Left renal cortex interstitium (tissue), 4 donors: ENCODE data around the gene PDIA6. TPM values are rescaled to one million over a fixed set of nuclear protein-coding genes. Genes with fewer than 3 reads are reported as not detected.
A peak's percentile ranks its signal among the peaks of the same experiment; 100 is the strongest.

Experiments
- DNase-seq, 4 donors: peaks; one replicate each; pipeline ENCODE4 v3.0.0-alpha.2; 2013; ENCODE audit warnings: low read depth in 4 of 4, low spot score in 2 of 4, missing footprints in 1 of 4
- polyA plus RNA-seq, 4 donors: library from polyadenylated mRNA; unstranded; fragments of 120-200 nt; gene quantifications; one replicate each; pipeline ENCODE4 v1.2.1, GENCODE V29; 2013; ENCODE audit not compliant: insufficient read length in 4 of 4

PDIA6 gene
- polyA plus RNA-seq, 4 donors, result 309 to 389 (median 342) TPM

GRCh38 chr2:10765914-10766313, 46.7 kb downstream of the PDIA6 start:
- DNase-seq, result no peak

DNA sequence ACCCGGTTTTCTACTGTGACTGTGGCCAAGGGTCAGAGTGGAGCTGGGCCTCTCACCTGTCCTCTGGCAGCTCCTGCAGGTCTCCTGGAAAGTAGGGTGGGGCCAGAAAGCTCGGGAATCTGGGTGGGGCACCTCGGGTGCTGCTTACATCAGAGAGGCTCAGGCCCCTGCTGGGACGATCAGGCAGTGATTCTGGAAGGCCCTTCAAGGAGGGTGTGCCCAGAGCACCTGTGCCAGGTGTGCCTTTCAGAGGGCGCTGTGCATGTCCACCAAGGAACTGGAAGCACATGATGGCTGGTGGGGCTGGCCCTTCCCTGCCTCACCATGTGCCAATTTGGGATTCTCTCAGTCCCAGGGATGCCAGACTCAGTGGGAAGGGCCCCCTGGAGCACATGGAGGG, 47.1 kb downstream of the PDIA6 start:
- no peak for DNase-seq

DNA sequence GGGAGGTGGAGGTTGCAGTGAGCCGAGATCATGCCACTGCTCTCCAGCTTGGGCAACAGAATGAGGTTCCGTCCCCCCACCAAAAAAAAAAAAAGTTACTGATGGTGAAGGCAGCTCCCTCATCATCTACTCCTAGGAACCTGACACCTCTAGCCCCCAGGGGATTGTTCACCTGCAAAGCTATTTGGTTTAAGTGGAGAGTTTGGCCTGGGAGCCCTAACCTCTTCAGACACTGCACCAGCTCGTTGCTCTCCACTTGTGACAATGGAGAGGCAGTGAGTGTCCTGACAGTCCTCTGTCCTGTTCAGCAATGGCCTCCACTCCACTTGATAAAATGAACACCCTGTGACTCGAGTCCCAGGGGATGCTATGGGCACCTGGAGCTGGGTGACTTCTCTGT, 47.7 kb downstream of the PDIA6 start:
- no peak for DNase-seq

DNA sequence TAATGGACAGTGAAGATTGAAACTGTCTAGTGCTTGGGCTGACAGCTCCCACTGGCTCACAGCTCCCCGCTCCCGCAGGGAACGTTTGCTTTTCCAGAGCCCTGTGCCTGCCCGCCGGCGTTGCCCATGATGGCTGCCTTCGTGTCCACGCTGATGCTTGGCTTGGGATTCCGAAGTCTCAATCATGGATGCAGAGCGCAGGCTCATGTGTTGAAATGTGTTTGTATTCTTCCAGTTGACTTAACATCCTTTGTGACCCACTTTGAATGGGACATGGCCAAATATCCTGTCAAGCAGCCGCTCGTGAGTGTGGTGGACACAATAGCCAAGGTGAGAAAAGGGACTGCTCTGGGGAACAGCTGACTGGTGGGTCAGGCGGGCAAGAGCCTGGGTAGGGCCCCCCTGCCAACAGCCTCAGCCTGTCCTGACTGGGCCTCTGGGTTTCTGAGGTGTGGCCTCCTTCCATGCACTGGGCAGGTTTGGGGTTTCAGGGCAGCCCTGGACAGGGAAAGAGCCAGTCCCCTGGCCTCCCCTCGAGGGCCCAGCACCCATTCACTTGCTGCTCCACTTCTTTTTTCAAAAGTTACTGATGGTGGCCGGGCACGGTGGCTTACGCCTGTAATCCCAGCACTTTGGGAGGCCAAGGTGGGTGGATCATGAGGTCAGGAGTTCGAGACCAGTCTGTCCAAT, 48.3 kb downstream of the PDIA6 start:
- no peak for DNase-seq

DNA sequence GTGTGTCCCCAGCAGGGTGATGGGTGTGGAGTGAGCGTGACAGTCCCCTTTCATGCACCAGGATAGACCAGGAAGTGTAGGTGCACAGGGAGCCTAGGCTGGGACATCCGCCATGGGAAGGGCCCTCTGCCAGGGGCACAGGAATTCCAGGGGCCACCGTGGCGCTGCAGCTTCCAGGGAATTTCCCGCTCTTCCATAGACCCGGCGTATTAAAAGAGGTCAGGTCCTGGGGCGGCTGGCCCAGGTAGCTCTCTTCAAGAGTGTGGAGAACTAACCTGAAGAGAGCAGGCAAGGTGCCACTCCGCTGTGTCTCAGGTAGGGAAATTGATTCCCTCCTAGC, 49.2 kb downstream of the PDIA6 start:
- no peak for DNase-seq

- DNase-seq, result peak in 1 of 4 donors; percentile 25
Observed at GRCh38 chr2:10762651-10763460, 49.7 kb downstream of the PDIA6 start.

DNA sequence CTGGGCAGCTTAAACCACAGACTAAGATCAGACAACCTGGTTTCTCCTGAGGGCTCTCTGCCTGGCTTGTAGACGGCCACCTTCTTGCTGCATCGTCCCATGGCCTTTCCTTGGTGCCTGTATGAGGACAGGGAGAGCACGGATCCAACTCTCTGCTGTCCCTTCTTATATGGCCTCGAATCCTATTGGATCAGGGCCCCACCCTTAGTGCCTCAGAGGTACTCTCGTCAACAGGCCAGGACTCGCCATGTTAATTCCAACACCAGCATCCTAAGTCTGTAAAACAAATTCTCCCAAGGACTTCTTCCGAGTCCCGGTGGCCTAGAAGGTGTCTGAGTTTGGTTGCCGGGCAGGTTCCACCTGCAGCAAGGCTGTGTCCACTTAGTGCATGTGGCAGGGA, 51.0 kb downstream of the PDIA6 start:
- no peak for DNase-seq

GRCh38 chr2:10760794-10761504, 51.6 kb downstream of the PDIA6 start:
- DNase-seq, result no peak

GRCh38 chr2:10759151-10759714, 53.4 kb downstream of the PDIA6 start:
- no peak for DNase-seq

DNA sequence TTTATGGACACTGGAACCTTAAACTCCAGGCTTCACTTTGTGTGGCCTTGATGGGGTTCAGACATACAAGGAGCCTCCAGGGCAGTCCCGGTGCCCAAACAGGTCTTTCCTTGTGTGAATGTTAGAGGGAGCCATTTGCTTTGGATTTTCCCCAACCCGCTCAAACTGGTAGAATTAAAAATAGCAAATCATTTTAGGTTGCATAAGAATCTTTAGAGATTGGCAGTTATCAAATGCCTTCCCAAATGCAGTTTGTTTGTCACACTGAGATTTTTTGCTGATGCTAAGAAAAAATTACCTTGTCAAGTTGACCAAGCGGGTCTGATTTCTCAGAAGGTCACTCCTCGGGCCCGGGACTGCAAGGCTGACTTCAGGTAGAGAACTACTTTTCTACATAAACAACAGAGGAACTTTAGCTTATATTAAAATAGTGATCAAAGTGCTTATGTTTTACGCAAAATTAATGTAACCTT, 54.7 kb downstream of the PDIA6 start:
- no peak for DNase-seq

- DNase-seq, result no peak
Observed at GRCh38 chr2:10755621-10756020, 57.0 kb downstream of the PDIA6 start.

- DNase-seq, result no peak
Observed at GRCh38 chr2:10753876-10754275, 58.7 kb downstream of the PDIA6 start.

- DNase-seq, result no peak
Observed at GRCh38 chr2:10753156-10753555, 59.4 kb downstream of the PDIA6 start.

DNA sequence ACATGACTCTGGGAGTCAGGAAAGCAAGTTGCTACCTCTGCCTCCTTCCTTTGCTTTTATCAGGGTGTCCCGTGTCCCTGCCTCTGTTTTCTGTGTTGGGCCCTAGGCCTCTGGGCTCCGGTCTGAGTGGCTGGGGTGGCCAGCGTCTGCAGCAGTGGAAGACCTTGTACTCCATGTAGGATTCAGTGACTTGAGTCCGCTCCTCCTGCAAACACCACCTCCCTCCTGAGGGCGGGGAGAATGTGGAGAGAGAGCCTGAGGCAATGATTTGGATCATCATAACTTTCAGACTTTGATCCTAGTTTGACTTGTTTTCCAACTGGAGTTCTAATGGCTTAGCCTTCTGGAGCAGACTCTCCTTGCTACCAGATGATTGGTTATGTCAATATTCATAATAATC, 60.3 kb downstream of the PDIA6 start:
- no peak for DNase-seq

GRCh38 chr2:10750610-10751009, 62.0 kb downstream of the PDIA6 start:
- DNase-seq, result no peak

DNA sequence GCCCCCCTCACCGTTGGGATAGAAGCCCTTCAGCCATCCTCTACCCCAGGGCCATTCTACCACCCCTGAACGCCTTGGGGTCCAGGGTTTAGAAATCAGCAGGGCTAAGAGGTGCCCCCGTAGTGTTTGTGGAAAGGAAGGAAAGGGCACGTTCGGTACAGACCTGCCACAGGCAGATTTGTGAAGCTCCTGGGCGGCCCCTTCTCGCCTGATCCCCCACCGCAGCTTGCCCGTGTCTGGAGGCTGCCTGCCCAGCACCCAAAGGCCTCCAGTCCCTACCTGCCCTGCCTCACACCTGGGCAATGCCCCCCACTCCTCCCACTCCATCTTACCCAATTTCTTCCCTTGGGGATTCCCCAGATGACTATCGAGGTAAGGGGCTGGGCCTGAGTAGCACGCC, 69.9 kb downstream of the PDIA6 start:
- no peak for DNase-seq

- DNase-seq, result no peak
Observed at GRCh38 chr2:10741139-10741538, 71.4 kb downstream of the PDIA6 start.

DNA sequence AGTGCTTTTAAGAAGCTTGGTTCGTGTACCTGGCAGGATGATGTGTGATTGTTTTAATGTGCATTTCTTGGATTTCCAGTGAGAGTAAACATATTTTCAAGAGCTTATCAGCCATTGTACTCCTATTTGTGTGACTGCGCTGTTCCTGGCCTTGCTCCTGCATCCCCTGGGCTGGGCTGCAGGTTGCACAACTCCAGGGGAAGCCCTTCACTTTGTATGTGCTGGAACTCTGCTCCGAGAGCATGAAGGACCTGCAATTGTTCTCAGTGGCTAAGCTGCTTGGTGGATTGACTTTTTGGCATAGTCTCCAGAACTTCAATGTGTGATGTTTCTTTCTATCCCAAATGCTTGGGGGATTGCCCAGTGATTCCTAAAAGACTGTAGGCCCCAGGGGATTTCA, 72.4 kb downstream of the PDIA6 start:
- no peak for DNase-seq

DNA sequence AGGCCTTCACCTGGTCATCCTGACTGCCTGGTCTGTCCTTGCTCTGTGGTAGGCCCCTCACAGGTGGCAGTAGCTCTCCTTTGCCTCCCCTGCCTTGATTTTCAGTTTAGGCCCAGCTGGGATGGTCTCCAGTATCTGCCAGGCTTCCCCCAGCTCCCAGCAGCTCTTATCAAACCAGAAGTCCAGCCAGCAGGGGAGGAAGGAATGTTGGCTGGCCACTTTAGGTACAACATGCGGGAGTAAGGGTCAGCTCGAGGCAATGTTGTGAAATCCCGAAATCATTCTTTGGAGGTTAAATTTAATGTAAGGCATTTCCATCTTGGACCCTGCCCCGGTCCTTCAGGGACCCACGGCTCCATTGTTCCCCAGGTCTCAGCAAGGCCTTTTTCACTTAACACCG, 74.4 kb downstream of the PDIA6 start:
- no peak for DNase-seq

DNA sequence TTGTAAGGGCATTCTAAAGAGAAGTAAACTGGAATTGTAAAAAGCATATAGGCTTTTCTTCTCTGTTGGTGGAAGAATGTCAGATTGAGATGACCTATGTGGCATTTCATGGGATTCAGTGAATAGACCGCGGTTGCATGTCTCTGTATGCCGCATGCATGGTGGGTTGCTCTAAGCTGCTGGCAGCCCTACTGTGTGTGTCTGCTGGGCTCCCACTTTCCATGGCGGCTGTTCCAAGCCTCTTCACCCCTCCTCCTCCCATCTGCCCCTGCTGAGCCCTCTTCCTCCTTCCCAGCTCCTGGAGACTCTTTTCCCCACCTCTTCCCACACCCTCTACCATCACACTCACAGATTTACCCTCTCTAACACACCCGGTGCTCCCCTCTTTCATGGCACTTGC, 78.6 kb downstream of the PDIA6 start:
- DNase-seq, result no peak

DNA sequence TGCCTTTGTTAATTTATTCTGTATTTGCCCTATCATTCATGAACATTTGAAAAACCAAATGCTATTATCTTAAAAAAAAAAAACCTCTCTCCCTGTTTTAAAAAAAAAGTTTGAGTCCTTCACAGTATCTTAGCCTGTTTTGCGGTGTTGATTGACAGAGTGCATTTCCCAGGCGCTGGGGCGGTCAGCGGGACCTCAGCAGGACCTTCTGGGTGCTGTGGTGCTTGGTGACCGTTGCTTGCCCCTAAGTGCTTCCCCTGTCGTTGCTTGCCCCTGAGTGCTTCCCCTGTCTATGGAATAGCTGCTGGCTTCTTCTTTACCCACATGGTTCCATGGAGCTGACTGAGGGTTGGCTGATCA, 79.0 kb downstream of the PDIA6 start:
- DNase-seq, result no peak
